GM23248 (cell line): ENCODE results near the gene FAM229A.

Experiments used
- EZH2 ChIP-seq: fragments of 200-600 bp; sonication (generic); IDR thresholded peaks from 2 replicates; pipeline ENCODE4 v1.6.1; 2018; ENCODE audit warnings: antibody characterized with exemption, mild to moderate bottlenecking; ENCODE audit not compliant: insufficient read depth, poor library complexity, severe bottlenecking
- EZH2phosphoT487 ChIP-seq: fragments of 200-600 bp; sonication (generic); IDR thresholded peaks from 2 replicates; pipeline ENCODE4 v1.6.1; 2018; ENCODE audit warnings: antibody characterized with exemption, moderate library complexity, mild to moderate bottlenecking, low read depth; ENCODE audit not compliant: insufficient read depth

DNA sequence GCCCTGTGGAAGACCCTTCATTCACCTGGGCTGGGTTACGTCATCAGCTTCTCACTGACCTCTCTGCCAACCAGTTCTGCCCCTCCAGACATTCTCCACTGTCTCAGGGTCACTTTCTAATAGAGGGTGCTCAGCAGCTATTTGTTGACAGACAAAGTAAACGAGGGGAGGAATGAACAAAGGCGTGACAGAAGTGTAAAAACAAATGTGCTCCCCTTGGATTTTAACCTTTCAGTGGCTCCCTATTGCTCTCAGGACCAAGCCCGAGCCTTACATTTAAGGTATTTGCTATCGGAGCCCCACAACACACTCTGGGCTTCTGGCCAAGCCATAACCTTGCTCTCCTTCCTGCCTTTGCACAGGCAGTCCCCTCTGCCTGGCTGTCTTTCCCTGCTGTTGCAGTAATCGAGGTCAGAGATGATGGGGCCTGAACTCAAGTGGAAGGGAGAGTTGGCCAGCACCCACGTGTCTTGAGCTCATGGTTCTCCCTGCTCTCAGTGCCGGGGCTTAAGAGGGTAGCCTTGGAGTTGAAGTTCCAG, 16.9 kb downstream of the FAM229A start:
- TF ChIP-seq EZH2phosphoT487: no peak
- no peak for TF ChIP-seq EZH2
